GM10248 (cell line): Measurements from ENCODE around the gene CFAP43.
"Not testable (repeated sequence)": the region's sequence is repeated elsewhere in the genome, so short reads cannot be mapped to it uniquely, and the experiment has no call there.

Experiments
- CTCF ChIA-PET: fragments of 300-600 bp; sonication (Branson Sonifier 250); formaldehyde crosslinking; extraction: SDS; loops from one replicate; lab custom pipeline; 2021; ENCODE audit warnings: antibody characterized with exemption; lab: Yijun Ruan, JAX
- POLR2A ChIA-PET: fragments of 350-650 bp; sonication (Branson Sonifier 250); formaldehyde crosslinking; extraction: SDS; loops from one replicate; lab custom pipeline; 2020; ENCODE audit warnings: antibody characterized with exemption; lab: Yijun Ruan, JAX
- DNase-seq: peaks from one replicate; pipeline ENCODE4 v3.0.0; 2012; ENCODE audit errors: extremely low spot score
- CTCF ChIP-seq: IDR thresholded peaks from 2 replicates; pipeline ENCODE4 v1.5.1; 2012; ENCODE audit warnings: mild to moderate bottlenecking, low read depth; ENCODE audit errors: extremely low read depth, missing control alignments, control extremely low read depth

The CFAP43 gene

GRCh38 chr10:104183682-104184081 lies 48.5 kb downstream of the CFAP43 start:
- no peak for DNase-seq
- TF ChIP-seq CTCF: no peak
- POLR2A ChIA-PET: no interaction called here
- CTCF ChIA-PET: interaction anchor here (1.0 kb wide), 1 partner anchor 23 kb away, joined by 3 read pairs; no protein-coding TSS in a partner anchor

- CTCF ChIA-PET: interaction anchor here (1.5 kb wide), 1 partner anchor 27 kb away, joined by 3 read pairs; no protein-coding TSS in a partner anchor
- DNase-seq, POLR2A ChIA-PET: not testable (repeated sequence)
Observed at GRCh38 chr10:104174136-104174535, 58.0 kb downstream of the CFAP43 start.

- no peak for TF ChIP-seq CTCF
- no peak for DNase-seq
- CTCF ChIA-PET: no interaction called here
- POLR2A ChIA-PET: no interaction called here
Observed at GRCh38 chr10:104170610-104171254, 61.4 kb downstream of the CFAP43 start.

- TF ChIP-seq CTCF: no peak
- no peak for DNase-seq
- ChIA-PET POLR2A (no interaction called here), CTCF (interaction anchor here (1.7 to 3.7 kb wide), 2 partner anchors 8 to 16 kb away, joined by 4 to 14 read pairs; no protein-coding TSS in a partner anchor)
Observed at GRCh38 chr10:104155591-104155990, 76.6 kb downstream of the CFAP43 start.

GRCh38 chr10:104151737-104152136 lies 80.4 kb downstream of the CFAP43 start:
- POLR2A ChIA-PET: no interaction called here

GRCh38 chr10:104150139-104150538 lies 82.0 kb downstream of the CFAP43 start:
- ChIA-PET CTCF (no interaction called here), POLR2A (no interaction called here)
- no peak for DNase-seq
- TF ChIP-seq CTCF: no peak

More at GRCh38 chr10:104151737-104152136, 80.4 kb downstream of the CFAP43 start:
- CTCF ChIA-PET: interaction anchor here (1.2 kb wide), 1 partner anchor 12 kb away, joined by 3 read pairs; no protein-coding TSS in a partner anchor
- no peak for TF ChIP-seq CTCF
- no peak for DNase-seq

GRCh38 chr10:104146882-104147281 lies 85.3 kb downstream of the CFAP43 start:
- ChIA-PET CTCF (interaction anchor here (0.7 to 1.7 kb wide), 3 partner anchors 11 to 259 kb away, joined by 3 to 14 read pairs (median 5); no protein-coding TSS in a partner anchor), POLR2A (no interaction called here)
- TF ChIP-seq CTCF: no peak
- DNase-seq: no peak
